SIG-M5 treated with dmso at 0.1 percent for 504 hours (cell line): Measurements from ENCODE around the gene DYRK3.
"Not testable (repeated sequence)": the region's sequence is repeated elsewhere in the genome, so short reads cannot be mapped to it uniquely, and the experiment has no call there.

Experiments used
- DNase-seq: peaks from one replicate; lab custom pipeline; 2025; ENCODE audit not compliant: unreplicated experiment; lab: John Stamatoyannopoulos, UW

Gene DYRK3

DNA sequence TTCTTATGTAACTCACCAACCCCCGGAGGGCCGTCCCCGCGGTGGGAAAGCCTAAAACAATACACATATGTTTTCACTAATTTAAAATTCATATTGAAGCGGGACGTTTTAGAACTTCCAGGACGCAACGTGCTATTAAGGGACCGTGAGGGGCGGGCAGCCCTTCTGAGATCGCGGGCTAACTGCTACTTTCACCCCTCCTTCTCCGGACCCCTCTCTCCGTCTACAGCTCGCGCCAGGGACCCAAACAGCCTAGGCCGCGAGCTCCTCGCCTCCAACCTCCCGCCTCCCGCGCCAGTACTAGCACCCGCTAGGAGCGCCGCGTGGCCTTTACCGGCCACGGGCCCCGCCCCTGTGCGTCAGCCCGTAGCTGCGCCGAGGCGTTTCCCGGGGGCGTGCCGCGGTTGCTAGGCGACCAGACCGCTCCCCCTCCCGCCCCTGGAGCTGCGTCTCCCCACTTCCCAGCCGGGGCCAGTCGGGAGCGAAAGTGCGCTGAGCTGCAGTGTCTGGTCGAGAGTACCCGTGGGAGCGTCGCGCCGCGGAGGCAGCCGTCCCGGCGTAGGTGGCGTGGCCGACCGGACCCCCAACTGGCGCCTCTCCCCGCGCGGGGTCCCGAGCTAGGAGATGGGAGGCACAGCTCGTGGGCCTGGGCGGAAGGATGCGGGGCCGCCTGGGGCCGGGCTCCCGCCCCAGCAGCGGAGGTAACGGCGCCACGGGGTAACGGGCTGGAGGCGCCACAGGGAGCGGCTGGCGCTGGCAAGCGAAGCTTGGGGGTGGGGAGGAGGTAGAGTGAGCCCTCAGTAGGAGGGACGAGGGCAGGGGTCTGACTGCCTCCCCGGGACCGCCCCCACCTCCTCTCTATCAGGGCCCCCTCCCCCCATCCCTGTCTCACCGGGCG is at the start of gene DYRK3:
Gene DYRK3, plus strand, starts transcription at position 457 of the 898 bp plus-strand sequence. Its CDS starts 168 bp downstream, at position 625.
- peak; percentile 96 for DNase-seq

DNA sequence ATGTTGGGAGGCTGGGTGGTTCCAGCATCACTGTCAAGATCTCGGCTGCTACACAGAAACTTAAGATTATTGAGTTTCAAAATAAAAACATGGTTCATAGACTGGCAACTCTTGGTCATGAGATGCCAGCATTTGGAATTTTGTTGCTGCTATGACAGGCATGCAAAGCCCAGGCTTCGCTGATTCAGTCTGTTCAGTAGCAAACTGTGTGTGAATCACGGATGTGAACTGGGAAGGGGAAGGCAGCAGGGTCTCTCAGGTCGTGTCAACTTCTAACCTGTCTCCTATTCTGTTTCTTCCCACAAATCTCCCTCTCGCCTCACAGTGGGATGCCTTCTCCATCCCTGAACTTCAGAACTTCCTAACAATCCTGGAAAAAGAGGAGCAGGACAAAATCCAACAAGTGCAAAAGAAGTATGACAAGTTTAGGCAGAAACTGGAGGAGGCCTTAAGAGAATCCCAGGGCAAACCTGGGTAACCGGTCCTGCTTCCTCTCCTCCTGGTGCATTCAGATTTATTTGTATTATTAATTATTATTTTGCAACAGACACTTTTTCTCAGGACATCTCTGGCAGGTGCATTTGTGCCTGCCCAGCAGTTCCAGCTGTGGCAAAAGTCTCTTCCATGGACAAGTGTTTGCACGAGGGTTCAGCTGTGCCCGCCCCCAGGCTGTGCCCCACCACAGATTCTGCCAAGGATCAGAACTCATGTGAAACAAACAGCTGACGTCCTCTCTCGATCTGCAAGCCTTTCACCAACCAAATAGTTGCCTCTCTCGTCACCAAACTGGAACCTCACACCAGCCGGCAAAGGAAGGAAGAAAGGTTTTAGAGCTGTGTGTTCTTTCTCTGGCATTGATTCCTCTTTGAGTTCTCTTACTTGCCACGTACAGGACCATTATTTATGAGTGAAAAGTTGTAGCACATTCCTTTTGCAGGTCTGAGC is 48.6 kb upstream of the DYRK3 start:
- DNase-seq, result peak; percentile 67

DNA sequence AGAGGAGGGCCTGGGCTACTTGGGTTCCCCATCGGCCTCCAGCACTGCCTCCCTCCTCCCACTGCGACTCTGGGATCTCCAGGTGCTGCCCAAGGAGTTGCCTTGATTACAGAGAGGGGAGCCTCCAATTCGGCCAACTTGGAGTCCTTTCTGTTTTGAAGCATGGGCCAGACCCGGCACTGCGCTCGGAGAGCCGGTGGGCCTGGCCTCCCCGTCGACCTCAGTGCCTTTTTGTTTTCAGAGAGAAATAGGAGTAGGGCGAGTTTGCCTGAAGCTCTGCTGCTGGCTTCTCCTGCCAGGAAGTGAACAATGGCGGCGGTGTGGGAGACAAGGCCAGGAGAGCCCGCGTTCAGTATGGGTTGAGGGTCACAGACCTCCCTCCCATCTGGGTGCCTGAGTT is 47.4 kb upstream of the DYRK3 start:
- no peak for DNase-seq

DNA sequence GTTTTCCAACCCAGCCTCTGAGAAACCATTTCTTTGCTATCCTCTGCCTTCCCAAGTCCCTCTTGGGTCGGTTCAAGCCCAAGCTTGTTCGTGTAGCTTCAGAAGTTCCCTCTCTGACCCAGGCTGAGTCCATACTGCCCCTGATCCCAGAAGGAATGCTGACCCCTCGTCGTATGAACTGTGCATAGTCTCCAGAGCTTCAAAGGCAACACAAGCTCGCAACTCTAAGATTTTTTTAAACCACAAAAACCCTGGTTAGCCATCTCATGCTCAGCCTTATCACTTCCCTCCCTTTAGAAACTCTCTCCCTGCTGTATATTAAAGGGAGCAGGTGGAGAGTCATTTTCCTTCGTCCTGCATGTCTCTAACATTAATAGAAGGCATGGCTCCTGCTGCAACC is 46.8 kb upstream of the DYRK3 start:
- DNase-seq, result no peak

DNA sequence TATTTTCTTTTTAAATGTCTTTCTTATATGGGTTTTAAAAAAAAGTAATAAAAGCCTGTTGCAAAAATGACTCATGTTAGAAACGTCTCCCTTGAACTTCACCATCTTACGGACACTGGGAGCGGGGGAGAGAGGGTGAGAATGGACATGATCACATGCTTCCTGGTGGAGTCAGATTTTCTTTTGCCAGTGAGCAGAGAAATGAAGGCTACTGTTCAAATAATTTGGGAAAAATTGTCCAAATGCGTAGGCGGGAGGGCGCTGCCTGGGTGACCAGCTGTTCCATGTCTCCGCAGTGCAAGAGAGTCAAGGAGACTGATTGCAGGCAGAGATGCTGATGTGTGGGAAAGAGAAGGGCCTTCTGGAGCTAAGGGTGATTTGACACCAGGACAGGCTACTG is 46.1 kb upstream of the DYRK3 start:
- DNase-seq, result no peak

DNA sequence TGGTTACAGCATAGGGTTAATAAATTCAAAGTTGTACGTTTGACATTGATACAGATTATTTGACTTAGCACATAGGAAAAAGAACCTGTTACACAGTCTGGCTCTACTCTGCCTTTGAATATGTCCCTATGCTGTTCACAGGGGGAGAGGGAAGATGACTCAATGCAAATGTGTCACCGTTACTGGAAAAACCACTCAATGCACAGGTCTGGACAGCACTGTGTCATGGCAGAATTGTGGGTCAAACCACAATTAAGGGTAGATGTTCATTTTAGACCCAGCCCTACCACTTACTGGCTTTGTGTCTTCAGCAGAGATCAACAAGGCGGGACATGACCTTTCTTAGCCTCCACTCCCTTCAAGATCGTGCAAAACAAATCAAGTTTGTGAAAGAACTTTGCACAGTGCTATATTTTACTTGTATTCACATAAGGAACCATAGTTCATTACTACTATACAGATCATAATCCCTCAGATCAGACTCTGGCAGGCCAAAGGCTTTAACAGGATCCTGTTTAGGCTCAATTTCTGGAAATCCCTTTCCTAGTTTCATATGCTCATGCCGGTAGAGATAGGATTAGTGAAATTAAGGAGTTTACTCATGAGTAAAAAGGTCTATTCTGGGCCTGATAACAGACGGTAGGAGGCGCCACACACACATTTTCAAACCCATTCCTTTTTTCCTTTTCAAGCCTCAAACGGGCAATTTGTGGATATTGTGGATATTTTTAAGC is 45.1 kb upstream of the DYRK3 start:
- peak; percentile 46 for DNase-seq

DNA sequence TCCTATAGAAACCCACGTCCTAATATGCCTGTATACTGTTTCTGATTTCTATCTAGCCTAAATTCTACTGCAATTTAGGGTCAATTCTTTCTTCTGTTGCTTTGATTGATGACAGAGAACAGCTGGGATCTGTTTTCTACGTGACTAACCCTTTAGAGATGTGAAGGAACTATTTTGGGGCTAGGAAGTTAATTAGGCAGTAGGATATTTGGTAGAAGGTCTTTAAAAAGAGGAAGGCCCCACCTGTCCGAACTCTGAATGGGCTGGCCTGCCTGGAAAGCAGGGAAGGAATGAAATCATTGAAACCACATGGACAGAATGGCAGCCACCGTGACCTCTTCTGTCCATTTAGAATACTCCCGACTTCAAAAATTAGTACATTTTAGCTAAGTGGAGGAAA is 44.1 kb upstream of the DYRK3 start:
- DNase-seq, result no peak

DNA sequence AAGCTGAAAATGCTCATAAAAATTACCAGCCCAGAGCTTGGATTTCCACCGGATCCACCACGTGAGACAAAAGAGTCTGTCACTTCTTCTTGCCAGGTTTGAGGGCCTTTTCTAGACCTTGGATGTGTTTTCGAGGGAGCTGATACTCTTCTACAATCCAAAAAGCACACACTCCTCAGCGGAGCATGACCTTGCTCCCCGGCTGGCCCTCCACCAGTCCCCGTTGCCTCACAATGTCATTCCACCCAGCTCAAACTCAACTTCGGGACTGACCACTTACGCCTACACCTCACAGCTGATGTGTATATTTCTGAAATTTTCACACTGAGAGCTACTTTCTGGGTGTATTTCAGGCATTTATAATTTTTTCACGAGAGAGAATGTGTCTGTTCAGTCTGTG is 43.6 kb upstream of the DYRK3 start:
- no peak for DNase-seq

DNA sequence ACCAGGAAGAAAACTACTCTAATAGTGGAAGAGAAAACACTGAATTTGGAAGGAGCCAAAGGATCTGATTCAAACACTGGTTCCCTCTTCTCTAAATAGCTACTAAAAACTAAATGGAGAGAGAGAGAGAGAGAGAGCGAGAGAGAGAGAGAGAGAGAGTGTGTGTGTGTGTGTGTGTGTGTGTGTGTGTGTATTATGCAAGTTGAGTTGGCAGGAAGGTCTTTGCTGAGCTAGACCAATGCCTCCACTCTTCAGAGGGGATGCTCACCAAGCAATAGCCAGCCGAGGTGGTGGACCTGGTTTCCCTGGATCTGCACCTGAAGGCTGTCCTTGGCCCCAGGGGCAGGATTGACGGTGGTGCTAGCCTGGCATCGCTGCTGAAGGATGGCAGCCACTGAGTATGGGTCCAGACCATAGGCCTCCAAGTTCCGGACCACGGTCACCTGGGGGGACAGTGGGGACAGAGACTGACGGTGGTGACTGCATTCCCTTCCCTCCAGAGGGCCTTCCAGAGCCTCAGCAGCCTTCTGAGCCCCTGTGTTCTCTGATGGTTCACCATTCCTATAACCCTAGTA is 41.9 kb upstream of the DYRK3 start:
- no peak for DNase-seq

DNA sequence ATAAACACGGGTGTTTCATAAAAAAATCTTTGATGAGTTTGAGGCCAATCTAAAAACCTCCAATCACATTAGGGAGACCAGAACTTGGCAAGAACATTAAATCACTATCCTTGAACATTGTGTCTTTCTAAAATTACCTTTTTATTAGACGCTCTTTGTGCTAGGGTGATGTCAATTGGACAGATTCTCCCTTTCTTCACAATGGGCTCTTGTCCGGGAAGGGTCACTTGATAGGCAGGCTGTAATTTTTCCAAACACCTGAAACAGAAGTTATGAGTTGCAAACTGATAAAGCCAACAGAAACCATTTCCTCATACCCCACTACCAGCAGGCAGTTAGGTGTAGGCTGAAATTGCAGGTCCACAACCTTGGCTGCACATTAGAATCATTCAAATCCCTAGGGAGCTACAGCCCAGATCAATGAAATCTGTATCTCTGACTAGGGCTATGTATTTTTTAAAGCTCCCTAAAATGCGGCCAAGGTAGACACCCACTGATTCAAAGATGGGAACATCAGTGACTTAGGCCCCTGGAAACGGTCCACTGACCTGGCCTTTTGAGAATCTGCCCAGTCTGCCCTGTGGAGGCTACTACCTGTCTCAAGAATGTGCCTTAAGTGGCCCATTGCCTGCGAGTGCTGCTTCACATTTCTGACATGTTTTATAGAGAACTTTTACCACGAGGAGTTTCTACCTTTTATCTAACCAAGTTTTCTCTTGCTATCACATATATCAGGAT is 39.6 kb upstream of the DYRK3 start:
- DNase-seq, result no peak

DNA sequence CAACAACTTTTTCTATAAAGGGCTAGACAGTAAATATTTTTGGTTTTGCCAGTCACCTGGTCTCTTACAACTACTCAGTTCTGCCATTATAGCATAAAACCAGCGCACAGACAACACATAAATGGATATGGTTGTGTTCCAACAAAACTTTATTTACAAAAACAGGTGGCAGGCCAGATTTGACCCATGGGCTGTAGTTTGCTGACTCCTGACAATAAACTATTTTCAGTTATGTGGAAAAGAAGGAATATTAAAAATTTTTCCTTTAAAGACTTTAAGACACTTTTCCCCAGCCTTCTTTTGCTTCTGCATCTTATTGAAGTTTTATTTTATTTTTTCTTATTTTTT is 39.0 kb upstream of the DYRK3 start:
- DNase-seq, result no peak

DNA sequence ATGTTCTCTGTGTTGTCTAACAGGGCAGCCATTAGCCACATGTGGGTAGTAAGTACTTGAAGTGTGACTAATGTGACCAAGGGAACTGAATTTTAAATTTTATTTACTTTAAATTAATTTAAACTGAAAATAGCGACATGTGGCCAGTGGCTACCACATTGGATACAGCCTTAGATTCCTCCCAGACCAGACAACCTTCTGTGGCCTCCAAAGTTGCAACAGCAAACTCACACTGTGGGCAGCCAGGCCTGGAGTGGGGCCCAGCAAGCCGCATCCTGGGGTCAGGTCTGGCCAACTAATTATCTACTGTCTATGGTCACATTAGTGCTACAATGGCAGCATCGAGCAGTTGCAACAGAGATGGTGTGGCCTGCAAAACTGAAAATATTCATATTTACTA is 34.8 kb upstream of the DYRK3 start:
- DNase-seq, result no peak

DNA sequence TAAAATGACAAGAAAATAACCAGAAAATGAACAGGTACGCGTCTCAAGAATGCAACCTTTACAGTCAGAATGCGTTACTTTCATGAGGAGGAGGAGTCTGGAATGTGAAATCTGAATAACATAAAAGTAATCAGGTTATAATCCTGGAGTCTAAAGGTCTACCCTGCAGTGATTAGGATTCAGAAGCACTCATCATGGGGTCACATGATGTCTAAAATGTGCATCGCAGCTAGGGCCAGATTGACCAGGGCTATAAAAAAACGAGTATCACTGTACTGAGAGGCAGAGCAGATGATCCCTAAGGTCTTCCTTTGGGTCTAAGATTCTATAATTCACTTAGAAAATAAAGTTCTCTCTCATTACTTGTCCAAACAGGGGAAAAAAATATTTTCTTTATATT is 30.5 kb upstream of the DYRK3 start:
- no peak for DNase-seq

DNA sequence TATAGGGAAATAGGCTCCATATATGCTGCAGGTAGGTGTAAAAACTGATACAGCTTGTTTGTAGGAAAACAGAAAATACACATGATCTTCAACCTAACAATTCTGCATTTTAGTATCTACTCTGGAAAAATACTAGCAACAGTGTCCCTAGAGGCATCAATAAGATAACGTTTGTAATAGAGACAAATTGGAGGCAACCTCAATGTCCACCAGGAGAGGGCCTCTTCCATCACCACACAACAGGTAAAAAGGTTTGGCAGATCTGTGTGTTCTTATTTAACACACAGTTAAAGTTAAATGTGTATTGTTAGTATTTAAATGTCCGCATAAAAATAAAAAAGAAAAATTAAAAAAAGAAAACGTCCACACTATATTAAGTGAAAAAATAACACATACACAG is 28.5 kb upstream of the DYRK3 start:
- peak; percentile 83 for DNase-seq

DNA sequence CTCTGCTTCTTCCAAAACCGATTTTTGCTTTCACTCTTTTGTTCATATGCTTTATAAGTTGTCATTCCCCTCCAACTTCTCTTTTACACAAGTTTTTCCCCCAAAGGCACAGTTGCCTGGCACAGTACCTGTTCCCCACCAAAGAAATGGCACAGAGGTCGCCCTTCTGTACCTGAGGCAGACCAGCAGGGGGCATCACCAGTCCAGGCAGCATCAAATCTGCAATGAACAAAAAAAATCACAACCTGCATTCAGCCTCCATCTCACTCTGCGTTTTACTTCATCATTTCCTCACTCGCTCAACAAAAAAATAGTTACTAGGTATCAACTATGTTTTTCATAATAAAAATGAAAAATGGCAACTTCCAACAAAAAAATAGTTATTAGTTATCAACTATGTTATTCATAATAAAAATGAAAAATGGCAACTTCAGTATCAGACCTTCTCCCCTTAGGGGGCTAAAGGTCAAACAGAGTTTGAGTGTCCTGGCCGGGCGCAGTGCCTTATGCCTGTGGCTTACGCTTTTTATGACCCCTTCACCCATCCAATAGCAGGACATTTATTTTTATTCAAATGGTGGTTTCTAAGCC is 27.1 kb upstream of the DYRK3 start:
- DNase-seq, result peak; percentile 67

DNA sequence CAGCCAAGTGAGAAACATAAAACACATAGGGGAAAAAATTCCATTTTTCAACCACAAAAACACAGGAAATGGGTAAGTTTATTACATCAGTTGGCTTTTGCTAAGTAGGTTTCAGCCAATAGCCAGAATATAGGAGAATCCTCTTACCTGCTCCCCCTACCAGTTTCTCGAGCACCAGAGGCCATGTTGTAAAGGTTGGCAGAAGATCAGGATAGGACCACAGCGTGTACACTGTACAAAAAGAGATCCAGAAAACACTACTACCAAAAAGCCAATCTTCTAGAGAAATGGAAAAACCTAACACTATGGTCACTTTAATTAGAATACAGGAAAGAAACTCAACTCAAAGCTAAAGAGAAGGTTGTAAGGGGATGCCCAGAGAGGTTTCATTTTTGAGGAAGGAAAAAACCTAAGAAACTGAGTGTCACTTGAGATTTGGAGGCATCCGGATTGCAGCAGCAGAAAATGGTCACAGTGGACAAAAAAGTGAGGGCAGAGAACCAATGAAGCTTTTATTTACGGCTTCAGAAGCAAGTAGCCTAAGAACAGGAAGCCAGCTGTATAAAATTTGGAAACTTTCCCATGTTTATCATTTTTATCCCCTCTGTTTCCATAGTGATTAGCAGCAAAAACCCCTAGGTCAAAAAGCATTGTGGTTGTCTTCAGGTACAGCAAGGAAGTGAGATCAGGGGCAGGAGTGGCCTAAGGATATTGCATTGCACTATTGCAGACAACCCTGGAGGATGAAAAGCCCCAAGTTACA is 25.9 kb upstream of the DYRK3 start:
- no peak for DNase-seq

DNA sequence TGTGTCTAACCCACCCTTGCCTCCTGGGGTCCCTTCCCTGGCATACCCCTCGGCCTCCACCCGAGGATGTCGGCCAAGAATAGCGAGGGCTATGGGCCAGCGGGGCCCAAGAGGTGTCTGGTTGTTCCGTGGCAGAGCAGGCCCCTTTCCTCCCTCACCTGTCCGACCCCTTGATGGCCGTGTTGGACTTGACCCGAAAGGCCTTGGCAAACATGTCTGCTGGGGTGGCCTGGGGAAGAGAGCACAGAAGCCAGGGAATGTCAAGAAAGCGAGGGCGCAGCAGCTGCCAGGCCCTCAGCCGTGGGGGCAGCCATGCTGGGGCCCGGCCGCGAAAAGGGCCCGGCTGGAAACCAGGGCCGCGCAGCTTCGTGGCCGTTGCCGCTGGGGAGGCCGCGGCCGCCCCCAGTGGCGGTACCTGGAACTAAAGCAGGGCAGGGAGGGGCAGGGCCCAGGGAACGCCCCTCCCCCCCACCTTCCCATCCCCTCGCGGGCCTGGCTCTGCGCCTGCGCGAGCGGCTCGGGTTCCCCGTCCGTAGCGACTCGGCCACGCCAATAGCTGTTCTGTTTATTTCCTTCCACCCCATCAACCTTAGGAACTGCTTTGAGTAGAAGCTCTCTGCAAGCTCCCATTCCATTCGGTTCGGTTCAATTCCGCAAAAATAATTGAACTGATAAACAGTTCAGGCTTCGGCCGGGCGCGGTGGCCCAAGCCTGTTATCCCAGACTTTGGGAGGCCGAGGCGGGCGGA is 23.0 kb upstream of the DYRK3 start, which contains the start of gene EIF2D:
Gene EIF2D, minus strand, starts transcription at position 337 of the 748 bp plus-strand sequence. Its CDS starts 123 bp downstream, at position 214.
- peak; percentile 94 for DNase-seq

DNA sequence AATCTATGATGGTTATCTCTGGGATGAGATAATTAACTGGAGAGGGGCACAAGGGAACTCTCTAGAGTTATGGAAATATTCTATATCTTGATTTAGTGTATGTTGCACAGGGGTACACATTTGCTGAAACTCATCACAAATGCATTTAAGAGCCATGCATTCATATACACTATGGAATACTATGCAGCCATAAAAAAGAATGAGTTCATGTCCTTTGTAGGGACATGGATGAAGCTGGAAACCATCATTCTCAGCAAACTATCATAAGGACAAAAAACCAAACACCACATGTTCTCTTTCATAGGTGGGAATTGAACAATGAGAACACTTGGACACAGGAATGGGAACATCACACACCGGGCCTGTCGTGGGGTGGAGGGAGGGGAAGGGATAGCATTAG is 8.9 kb upstream of the DYRK3 start:
- not testable (repeated sequence) for DNase-seq
